Large intestine (tissue), 3 donors: Measurements from ENCODE around the gene ING3. TPM values are rescaled to one million over a fixed set of nuclear protein-coding genes. Genes with fewer than 3 reads are reported as not detected.
"Not testable (repeated sequence)": the region's sequence is repeated elsewhere in the genome, so short reads cannot be mapped to it uniquely, and the experiment has no call there.

ENCODE experiments used
- DNase-seq, 2 donors: peaks; one replicate each; pipeline versions ENCODE4 v3.0.0 to v3.0.0-alpha.2; 2013
- H3K27ac ChIP-seq: one replicate; pipeline ENCODE4 v1.5.1; 2013; ENCODE audit warnings: low read length
- H3K27me3 ChIP-seq: 2 replicates; pipeline ENCODE4 v1.6.1; 2013; ENCODE audit warnings: low read length; ENCODE audit not compliant: control insufficient read depth, insufficient read depth
- H3K36me3 ChIP-seq: 2 replicates; pipeline ENCODE4 v1.6.1; 2013; ENCODE audit warnings: low read length; ENCODE audit not compliant: control insufficient read depth, insufficient read depth
- H3K4me1 ChIP-seq: one replicate; pipeline ENCODE4 v1.6.1; 2013; ENCODE audit warnings: low read length; ENCODE audit not compliant: control insufficient read depth, insufficient read depth
- H3K4me3 ChIP-seq: one replicate; pipeline ENCODE4 v1.5.1; 2013; ENCODE audit warnings: low read length
- H3K9me3 ChIP-seq: one replicate; pipeline ENCODE4 v1.6.1; 2013; ENCODE audit warnings: mild to moderate bottlenecking, low read depth, low read length, moderate library complexity; ENCODE audit not compliant: control insufficient read depth
- WGBS: methylation state at CpG from one replicate; pipeline ENCODE4 v1.1.5; 2013; ENCODE audit warnings: low lambda C conversion rate; ENCODE audit not compliant: insufficient coverage; 5-methylcytosine and 5-hydroxymethylcytosine counted together
- polyA plus RNA-seq: library from polyadenylated mRNA; unstranded; fragments of 120-200 nt; gene quantifications from one replicate; pipeline ENCODE4 v1.2.1, GENCODE V29; 2013

The ING3 gene
- polyA plus RNA-seq, 1 donor = 22.6 TPM

DNA sequence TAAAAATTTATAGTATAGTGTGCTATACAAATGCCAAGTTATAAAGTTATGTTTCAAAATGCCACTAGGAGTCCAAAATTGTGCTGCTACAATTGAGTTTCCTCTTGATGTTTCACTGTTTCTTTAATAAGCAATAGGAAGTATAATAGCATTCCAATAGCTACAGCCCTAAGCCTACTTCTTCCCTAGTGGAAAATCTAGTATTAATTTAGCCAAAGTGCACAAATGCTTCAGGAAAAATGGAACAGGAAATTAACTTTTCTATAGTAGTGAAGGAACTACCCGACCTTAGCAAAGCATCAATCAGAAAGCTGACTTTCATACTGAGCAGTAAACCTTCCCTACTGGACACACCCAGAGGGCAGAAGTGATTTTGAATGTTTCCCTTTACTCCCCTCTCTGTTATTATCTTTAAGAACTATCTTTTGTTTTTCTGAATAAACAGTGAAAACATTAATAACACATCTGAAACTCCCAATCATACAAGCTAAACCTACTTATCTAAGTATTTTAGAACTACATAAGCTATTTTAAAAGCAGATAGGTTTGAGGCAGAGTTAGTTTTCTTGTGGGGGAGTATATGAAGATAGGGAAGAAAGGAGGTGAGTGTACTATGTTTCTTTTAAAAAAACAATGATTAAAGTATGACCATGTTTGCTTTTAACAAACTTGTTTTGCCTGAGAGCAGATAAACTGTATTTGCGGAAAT, 51.6 kb downstream of the ING3 start:
- WGBS = 100% methylated on average over 1 of the region's 2 CpGs
- Histone ChIP-seq H3K4me3 (no peak overlapping the region), H3K36me3 (no peaks in the 10 kb centered on the region), H3K27me3 (peaks cover 2% of the 10 kb centered on the region), H3K4me1 (no peaks in the 10 kb centered on the region), H3K9me3 (no peaks in the 10 kb centered on the region), H3K27ac (no peak overlapping the region)
- DNase-seq = no peak

DNA sequence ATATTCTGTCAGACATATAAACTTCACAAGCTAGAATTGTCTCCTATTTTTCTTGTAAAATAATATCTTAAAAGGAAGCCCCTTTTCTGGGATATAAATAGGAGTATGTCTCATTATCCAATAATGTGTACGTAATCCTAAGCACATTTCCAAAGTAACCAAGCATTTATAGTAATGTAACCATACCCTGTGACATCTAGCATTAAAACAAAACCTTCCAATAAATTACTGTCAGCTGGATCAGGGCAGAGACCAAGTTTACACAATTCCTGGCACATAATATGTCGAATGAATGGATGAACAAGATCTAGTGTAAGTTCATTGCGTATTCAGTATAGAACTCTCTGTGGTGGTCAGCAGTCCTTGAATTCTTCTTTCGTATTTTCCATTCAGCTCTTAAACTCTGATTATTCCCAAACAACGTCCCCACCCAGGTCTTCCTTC, 52.2 kb downstream of the ING3 start:
- Histone ChIP-seq H3K27ac (no peak overlapping the region), H3K4me1 (no peaks in the 10 kb centered on the region), H3K9me3 (no peaks in the 10 kb centered on the region), H3K27me3 (peaks cover 2% of the 10 kb centered on the region), H3K4me3 (no peak overlapping the region), H3K36me3 (no peaks in the 10 kb centered on the region)
- DNase-seq = no peak
- WGBS = 89% methylated on average over 3 of the region's 5 CpGs

DNA sequence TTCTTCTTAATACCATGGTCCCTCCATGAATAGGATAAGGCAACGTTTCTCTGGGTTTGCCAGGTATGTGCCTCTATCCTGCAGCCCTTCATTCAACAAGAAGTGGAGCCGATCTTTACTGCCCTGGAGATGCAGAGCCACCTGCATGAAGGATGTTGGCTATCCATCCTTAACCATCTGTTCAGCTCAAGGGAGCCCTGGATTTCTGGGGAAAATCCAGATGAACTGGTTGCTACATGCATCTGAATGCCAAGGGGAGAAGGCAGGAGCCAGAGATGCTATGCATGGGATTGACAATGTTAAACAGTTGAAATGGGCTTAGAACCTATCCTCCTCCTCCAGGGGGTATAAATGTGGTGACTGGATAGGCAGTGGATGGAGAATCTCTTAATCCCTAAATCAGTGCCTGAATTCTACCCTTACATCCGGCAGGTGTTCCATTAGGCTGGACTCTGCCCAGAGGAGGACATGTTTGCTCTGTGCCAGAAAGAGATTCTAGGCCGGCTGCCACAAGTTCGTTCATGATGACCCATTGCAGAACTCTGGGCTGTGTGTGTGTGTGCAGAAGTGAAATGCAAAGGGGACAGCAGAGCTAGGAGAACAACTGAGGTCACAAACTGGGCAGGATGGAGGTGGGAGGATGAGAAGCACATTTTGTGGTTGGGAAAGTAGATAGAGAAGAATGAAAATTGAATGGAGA, 53.6 kb downstream of the ING3 start:
- WGBS = no CpG with 5 or more reads among the region's 5 CpGs
- DNase-seq = no peak
- peaks cover 2% of the 10 kb centered on the region for H3K27me3 ChIP-seq
- no peaks in the 10 kb centered on the region for H3K4me1 ChIP-seq
- H3K36me3 ChIP-seq = no peaks in the 10 kb centered on the region
- no peaks in the 10 kb centered on the region for H3K9me3 ChIP-seq
- H3K4me3 ChIP-seq = no peak overlapping the region
- no peak overlapping the region for H3K27ac ChIP-seq

DNA sequence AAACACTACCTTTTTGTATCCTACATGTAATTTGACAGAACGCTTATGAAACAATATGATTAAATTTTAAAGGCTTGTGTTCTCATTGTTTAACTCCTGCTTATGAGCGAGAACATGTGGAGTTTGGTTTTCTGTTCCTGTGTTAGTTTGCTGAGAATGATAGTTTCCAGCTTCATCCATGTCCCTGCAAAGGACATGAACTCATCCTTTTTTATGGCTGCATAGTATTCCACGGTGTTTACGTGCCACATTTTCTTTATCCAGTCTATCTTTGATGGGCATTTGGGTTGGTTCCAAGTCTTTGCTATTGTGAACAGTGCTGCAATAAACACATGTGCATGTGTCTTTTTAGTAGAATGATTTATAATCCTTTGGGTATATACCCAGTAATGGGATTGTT, 54.5 kb downstream of the ING3 start:
- DNase-seq, H3K4me3 ChIP-seq, H3K27ac ChIP-seq, H3K4me1 ChIP-seq, H3K36me3 ChIP-seq, H3K9me3 ChIP-seq, H3K27me3 ChIP-seq: not testable (repeated sequence)
- 100% methylated on average over 1 of the region's 4 CpGs for WGBS

GRCh38 chr7:121005996-121006584, 55.5 kb downstream of the ING3 start:
- Histone ChIP-seq H3K4me1 (no peaks in the 10 kb centered on the region), H3K27me3 (peaks cover 2% of the 10 kb centered on the region), H3K4me3 (no peak overlapping the region), H3K36me3 (no peaks in the 10 kb centered on the region), H3K27ac (peak overlapping the region; percentile 36), H3K9me3 (no peaks in the 10 kb centered on the region)
- DNase-seq = no peak
- 67% methylated on average over 2 of the region's 4 CpGs for WGBS

GRCh38 chr7:121006711-121007315, 56.2 kb downstream of the ING3 start:
- DNase-seq = peak in 1 of 2 donors; percentile 15
- 57% methylated on average over 1 of the region's 6 CpGs for WGBS
- Histone ChIP-seq H3K4me1 (no peaks in the 10 kb centered on the region), H3K36me3 (no peaks in the 10 kb centered on the region), H3K27ac (no peak overlapping the region), H3K27me3 (peaks cover 2% of the 10 kb centered on the region), H3K4me3 (no peak overlapping the region), H3K9me3 (no peaks in the 10 kb centered on the region)

GRCh38 chr7:121008816-121009215, 58.2 kb downstream of the ING3 start:
- peaks cover 2% of the 10 kb centered on the region for H3K27me3 ChIP-seq
- H3K9me3 ChIP-seq = no peaks in the 10 kb centered on the region
- no peak overlapping the region for H3K27ac ChIP-seq
- no peaks in the 10 kb centered on the region for H3K4me1 ChIP-seq
- no peak for DNase-seq
- no peak overlapping the region for H3K4me3 ChIP-seq
- H3K36me3 ChIP-seq = no peaks in the 10 kb centered on the region
- no CpG with 5 or more reads among the region's 2 CpGs for WGBS

DNA sequence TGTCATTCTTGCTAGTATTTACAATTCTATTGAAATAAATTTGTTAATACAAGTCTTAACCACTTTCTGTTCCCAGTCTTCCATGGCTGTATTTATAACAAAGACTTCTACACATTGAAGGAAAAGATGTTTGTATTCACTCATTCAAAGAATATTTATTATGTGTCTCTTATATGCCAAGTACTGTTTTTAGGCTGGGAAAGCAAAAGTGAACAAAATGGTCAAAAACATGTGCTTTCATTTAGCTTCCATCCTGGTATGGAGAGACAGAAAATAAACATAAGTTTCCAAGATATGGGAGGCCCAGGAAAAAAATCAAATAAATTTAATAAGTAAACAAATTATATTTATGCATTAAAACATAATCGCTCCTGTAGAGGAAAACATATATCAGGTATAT, 60.8 kb downstream of the ING3 start:
- Histone ChIP-seq H3K27ac (no peak overlapping the region), H3K4me3 (no peak overlapping the region), H3K4me1 (no peaks in the 10 kb centered on the region), H3K9me3 (no peaks in the 10 kb centered on the region), H3K27me3 (no peaks in the 10 kb centered on the region), H3K36me3 (no peaks in the 10 kb centered on the region)
- no CpG with 5 or more reads among the region's 1 CpG for WGBS
- no peak for DNase-seq

- Histone ChIP-seq H3K9me3 (no peaks in the 10 kb centered on the region), H3K4me3 (no peak overlapping the region), H3K27ac (no peak overlapping the region), H3K36me3 (no peaks in the 10 kb centered on the region), H3K4me1 (no peaks in the 10 kb centered on the region), H3K27me3 (no peaks in the 10 kb centered on the region)
- 60% methylated on average over 1 of the region's 6 CpGs for WGBS
- no peak for DNase-seq
These were observed 61.7 kb downstream of the ING3 start for GRCh38 chr7:121012170-121012874.

- Histone ChIP-seq H3K36me3 (no peaks in the 10 kb centered on the region), H3K9me3 (no peaks in the 10 kb centered on the region), H3K27me3 (no peaks in the 10 kb centered on the region), H3K27ac (no peak overlapping the region), H3K4me3 (no peak overlapping the region), H3K4me1 (no peaks in the 10 kb centered on the region)
- DNase-seq = no peak
- WGBS = 88% methylated on average over 1 of the region's 2 CpGs
These were observed 62.3 kb downstream of the ING3 start for GRCh38 chr7:121012919-121013318.
